HG03354 (cell line): ENCODE results near the gene RNF157.

Experiments used
- ATAC-seq: cut with Tn5 transposase; IDR thresholded peaks from one replicate; pipeline ENCODE4 v1.9.1; 2021; ENCODE audit warnings: mild to moderate bottlenecking; ENCODE audit not compliant: unreplicated experiment, poor library complexity, severe bottlenecking

RNF157 gene

GRCh38 chr17:76166168-76166567 lies 74.1 kb downstream of the RNF157 start:
- ATAC-seq = no peak

GRCh38 chr17:76164331-76164730 lies 76.0 kb downstream of the RNF157 start:
- ATAC-seq = no peak

GRCh38 chr17:76163919-76164318 lies 76.4 kb downstream of the RNF157 start:
- no peak for ATAC-seq

GRCh38 chr17:76161619-76162266 lies 78.5 kb downstream of the RNF157 start:
- no peak for ATAC-seq

DNA sequence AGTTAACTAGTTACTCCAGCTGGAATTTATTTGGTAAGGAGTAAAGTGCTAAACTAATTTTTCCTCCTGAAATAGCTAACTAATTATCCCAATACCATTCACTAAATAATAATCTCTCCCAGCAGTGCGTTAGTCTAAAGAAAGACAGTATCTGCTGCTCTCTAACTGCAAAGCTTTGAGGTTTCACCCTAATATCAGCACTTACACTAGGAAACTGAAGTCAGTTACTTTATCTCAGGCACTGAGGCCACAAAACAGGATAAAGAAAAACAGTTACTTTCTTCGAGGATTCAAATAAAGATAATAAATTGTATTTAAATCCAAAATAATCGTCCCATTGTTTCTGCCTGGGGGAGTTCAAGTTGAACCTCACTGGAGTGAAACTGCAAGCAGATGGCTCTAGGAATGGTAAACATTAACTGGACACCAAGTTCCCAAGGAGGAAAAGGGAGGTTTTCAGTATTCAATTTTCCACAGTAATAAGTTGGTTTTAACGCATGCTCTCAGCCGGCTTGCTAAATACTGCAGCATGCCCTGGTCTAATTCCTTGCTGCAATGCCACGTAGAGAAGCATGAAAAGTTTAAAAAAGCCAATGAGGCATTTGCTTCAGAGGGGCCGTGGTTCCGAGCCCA lies 79.3 kb downstream of the RNF157 start:
- no peak for ATAC-seq

GRCh38 chr17:76159157-76159556 lies 81.1 kb downstream of the RNF157 start:
- no peak for ATAC-seq

DNA sequence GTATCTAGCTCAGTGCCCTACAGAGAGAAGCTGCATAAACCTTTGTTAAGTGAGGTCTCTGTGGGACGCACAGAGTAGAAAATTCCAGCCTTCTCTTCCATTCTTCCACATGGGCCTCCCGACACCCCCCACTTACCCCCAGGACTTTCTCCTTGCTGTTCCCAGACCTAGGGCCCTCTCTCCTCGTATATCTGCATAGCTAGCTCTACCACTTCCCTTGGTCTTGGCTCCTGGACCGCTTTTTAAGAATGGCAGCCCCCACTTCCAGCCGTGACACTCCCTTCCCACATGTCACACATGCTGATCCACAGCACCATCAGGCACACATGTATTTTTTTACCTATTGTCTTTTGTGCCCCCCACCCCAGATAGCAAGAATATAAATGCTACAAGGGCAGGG lies 82.5 kb downstream of the RNF157 start:
- no peak for ATAC-seq

GRCh38 chr17:76156662-76156991 lies 83.7 kb downstream of the RNF157 start:
- no peak for ATAC-seq

DNA sequence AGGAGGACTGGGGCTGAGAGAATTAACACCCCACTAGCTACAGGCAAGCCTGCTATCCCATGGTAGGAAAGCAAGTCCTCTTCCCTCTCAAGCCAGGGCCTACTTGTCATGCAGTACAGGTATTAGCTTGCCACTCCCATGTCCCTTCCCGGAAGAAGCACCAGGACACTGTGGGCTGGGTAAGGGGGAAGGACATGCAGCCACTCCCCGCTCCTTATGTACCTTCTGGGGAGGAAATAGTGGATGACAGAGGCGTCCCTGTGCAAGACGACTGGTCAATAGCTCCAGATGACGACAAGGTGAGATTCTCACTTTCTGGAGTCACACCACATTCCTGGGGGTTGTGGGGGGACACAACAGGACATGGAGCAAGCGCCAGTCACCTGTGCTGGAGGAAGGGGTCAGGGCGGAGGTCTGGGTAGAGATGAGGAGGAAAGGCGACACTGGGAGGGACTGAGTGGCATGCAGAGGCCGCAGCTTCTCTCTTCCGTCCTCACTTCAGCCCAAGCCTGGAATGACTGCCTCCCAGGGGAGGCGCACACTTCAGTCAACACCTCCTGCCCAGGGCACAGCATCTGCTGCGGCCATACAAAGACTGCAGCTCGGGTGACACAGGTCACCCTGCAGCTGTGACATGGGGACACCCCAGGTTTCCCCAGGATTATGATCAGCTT lies 84.2 kb downstream of the RNF157 start:
- ATAC-seq = no peak

DNA sequence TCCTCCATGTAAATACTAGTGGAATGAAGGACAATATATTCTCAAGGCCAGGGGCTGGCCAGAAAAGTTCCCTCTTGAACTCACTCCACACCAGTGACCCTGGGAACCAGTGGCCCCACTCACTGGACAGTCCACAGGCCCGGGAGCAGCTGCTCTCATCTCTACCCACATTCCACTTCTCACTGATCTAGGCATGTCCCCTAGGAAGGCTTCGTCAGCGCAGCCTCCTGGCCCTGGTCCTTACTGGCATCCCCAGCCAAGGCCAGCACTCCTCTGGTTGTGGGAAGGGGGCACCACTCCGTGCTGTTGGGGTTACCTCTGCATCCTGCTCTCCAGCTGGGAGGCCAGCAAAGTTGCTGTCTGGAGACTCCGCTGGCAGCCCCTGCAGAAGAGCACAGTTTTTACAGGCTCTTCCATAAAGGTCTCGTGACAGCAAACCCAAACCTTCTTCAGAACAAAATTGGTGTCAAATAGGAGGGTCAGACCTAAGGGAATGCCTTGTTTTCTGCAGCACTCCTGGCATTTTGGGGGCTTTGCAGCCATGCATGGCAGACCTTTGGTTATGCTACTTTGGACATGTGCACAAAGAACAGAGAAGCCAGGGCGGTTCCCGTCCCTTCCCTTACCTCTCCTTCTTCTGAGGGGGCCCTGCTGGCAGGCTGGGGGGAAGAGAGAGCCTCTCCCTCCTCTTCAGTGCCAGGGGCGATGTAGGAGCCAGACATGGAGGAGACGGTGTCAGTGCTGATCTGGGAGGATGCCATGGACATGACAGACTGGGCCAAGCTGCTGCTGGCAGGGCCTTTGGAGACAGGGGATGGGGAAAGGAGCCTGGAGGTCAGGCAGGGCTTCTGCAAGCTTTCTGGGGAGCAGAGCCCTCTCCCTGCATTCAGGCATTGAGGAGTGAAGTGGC lies 85.1 kb downstream of the RNF157 start:
- no peak for ATAC-seq

- ATAC-seq = no peak
Observed at GRCh38 chr17:76154292-76154691, 86.0 kb downstream of the RNF157 start.

GRCh38 chr17:76153640-76154039 lies 86.7 kb downstream of the RNF157 start:
- no peak for ATAC-seq

DNA sequence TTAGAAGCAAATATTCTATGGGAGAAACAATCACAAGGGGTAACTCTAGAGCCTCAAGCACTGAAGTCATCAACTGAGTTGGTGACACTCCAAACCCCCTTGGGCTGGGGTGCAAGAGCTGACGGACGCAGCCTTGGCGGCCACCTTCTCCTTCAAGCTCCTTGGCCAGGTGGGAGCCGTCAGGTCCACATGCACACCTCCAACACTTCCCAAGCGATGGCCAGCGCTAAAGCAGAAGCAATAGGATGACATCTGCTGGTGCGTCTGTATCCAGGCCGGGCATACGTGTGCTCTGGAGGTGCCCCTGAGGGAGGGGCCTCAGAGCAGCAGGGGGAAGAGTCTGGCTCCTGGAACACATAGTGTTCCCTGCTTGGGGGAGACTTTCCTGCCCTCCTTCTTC lies 87.1 kb downstream of the RNF157 start:
- no peak for ATAC-seq

GRCh38 chr17:76152591-76152990 lies 87.7 kb downstream of the RNF157 start:
- no peak for ATAC-seq

- no peak for ATAC-seq
Observed at GRCh38 chr17:76151896-76152454, 88.3 kb downstream of the RNF157 start.

GRCh38 chr17:76150712-76151622 lies 89.3 kb downstream of the RNF157 start:
- ATAC-seq = no peak

GRCh38 chr17:76149214-76149613 lies 91.1 kb downstream of the RNF157 start:
- no peak for ATAC-seq

GRCh38 chr17:76148015-76148326 lies 92.3 kb downstream of the RNF157 start:
- ATAC-seq = no peak
